H1 (cell line): ENCODE measurements around the gene CRBN. TPM values are rescaled to one million over a fixed set of nuclear protein-coding genes. Genes with fewer than 3 reads are reported as not detected.

ENCODE experiments used
- RXRA ChIP-seq: IDR thresholded peaks from 2 replicates; pipeline ENCODE4 v1.6.1; 2011; ENCODE audit warnings: low read depth, mild to moderate bottlenecking, low read length, moderate library complexity; ENCODE audit not compliant: insufficient read depth
- polyA plus RNA-seq, 7 experiments: library from polyadenylated mRNA; depleted of rRNA in 3 of 7; stranded (reverse) in 5 of 7; unstranded in 2 of 7; fragments of >200 nt in 5 of 7; fragments of 200-250 nt in 2 of 7; gene quantifications; 1 replicate in 5 of 7; 2 replicates in 1 of 7; 4 replicates in 1 of 7; pipeline versions ENCODE4 v1.2.1 to v1.2.3, GENCODE V29; 2011 to 2013; ENCODE audit warnings: missing spikeins in 2 of 7, mixed read lengths in 2 of 7
- total RNA-seq: library from RNA; stranded (reverse); fragmentation: NEBNext Ultra II Directional; extraction: Animal tissue kit (Norgen Biotek cat#: 25700); gene quantifications from 2 replicates; pipeline ENCODE4 v1.2.1, GENCODE V29; 2021

Gene CRBN
- total and polyA plus RNA-seq, 2 of the 8 experiments (the other 6 are each of a cell fraction or from before 2014, with no cell fraction given): 13.4 to 30.3 TPM

DNA sequence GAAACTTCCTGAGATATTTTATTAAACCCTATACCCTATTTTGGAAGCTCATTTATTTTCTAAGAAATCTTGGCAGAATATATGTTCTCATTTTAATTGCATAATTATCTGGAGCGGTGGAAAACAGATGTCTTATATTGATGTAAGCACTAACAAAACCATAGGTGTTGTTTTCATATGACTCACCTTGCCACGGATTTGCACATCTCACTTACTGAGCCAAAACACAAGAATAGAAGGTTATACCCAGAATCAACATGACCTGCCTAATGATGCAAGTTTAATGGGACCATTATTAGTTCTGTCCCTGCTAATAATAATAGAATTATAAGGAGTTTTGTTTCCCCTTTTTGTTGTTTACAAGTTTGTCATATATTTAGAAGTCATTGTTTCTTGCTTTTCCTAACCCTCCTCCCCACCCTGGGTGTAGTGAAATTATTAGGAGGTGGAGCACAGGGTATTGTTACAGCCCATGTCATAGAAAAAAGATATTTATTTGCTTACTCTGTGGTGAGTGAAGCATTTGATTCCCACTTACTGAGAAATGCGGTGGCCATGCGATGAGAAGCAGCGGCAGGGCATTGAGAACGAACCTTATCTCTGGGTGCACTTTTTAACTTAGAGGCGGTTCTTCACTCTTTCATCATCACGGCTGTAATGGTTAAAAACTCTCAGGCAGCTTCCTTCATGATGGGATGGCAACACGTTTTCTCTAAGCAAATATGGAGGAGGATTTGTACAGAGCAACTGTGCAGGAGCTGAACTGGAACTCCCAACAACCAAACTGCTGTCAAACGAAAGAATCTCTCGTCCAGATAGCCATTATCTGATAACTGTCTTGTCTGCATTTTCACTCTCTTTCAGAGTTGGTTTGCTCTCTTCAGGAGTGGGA, 69.8 kb downstream of the CRBN start (continued):
- no peak for TF ChIP-seq RXRA
